Mesodermal cell (in vitro differentiated cells): ENCODE data around the gene ITGA6.
"Not testable (repeated sequence)": the region's sequence is repeated elsewhere in the genome, so short reads cannot be mapped to it uniquely, and the experiment has no call there.

ENCODE experiments used
- H3K27ac ChIP-seq: 2 replicates; pipeline ENCODE4 v1.7.0; 2013; ENCODE audit warnings: mild to moderate bottlenecking, low read depth, low read length, moderate library complexity; ENCODE audit not compliant: severe bottlenecking
- H3K36me3 ChIP-seq: 2 replicates; pipeline ENCODE4 v1.7.1; 2013; ENCODE audit warnings: mild to moderate bottlenecking, low read length, moderate library complexity; ENCODE audit not compliant: control insufficient read depth, insufficient read depth
- H3K4me1 ChIP-seq: one replicate; pipeline ENCODE4 v1.7.1; 2013; ENCODE audit warnings: mild to moderate bottlenecking, low read length; ENCODE audit not compliant: insufficient read depth, control insufficient read depth, poor library complexity, severe bottlenecking
- H3K4me3 ChIP-seq: 2 replicates; pipeline ENCODE4 v1.7.0; 2013; ENCODE audit warnings: low read length, control low read depth, mild to moderate bottlenecking; ENCODE audit not compliant: insufficient read depth, poor library complexity, severe bottlenecking; ENCODE audit errors: extremely low read depth
- H3K9me3 ChIP-seq: 2 replicates; pipeline ENCODE4 v1.7.1; 2013; ENCODE audit warnings: mild to moderate bottlenecking, low read length, moderate library complexity; ENCODE audit not compliant: control insufficient read depth
- WGBS, 2 experiments: methylation state at CpG; one replicate each; pipeline ENCODE4 v1.1.5; 2013; ENCODE audit warnings: missing lambda C conversion rate in 2 of 2; ENCODE audit not compliant: insufficient coverage in 2 of 2; 5-methylcytosine and 5-hydroxymethylcytosine counted together

ITGA6 gene

DNA sequence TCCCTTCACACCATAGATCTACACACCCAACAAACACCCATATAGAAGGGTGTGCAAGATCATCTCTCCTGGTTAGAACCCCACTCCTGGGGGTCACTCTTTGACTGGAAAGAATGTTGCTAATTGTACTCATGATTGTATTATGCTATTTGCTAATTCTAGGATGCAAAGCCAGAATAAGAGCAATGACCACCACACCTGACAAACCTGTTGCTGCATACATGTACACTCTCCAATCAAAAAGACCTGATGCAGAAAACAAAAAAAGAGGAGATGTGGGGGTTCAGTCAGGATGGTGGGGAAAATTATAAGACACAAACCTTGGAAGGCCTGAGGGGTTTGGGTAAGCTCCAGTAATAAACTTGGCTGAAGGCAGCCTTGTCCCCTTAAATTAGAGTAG is 91.6 kb downstream of the ITGA6 start:
- no peaks in the 10 kb centered on the region for H3K4me1 ChIP-seq
- no peaks in the 10 kb centered on the region for H3K36me3 ChIP-seq
- H3K4me3 ChIP-seq, result no peak overlapping the region
- no peak overlapping the region for H3K27ac ChIP-seq
- H3K9me3 ChIP-seq, result peaks cover 10% of the 10 kb centered on the region

DNA sequence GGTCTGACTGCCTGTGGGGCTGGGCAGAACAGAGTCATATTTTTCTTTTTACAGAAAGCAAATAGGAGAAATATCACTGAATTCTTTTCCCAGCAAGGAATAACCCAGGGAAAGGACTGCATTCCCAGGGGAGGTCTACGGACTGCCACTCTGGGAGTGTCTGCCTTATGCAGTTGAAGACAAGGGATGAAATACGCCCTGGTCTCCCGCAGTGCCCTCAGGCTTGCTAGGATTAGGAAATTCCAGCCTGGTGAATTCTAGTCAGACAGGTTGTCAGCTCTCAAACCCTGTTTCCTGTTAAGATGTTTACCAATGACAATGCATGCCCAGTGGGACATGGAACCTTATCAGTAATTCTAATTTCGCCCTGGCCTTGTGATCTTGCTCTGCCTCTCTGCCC is 98.2 kb downstream of the ITGA6 start:
- Histone ChIP-seq H3K4me3 (no peak overlapping the region), H3K9me3 (peaks cover 23% of the 10 kb centered on the region), H3K4me1 (no peaks in the 10 kb centered on the region), H3K27ac (no peak overlapping the region), H3K36me3 (no peaks in the 10 kb centered on the region)
- WGBS, 2 experiments, result 70 to 92% methylated on average over 3 to 4 of the region's 4 CpGs

DNA sequence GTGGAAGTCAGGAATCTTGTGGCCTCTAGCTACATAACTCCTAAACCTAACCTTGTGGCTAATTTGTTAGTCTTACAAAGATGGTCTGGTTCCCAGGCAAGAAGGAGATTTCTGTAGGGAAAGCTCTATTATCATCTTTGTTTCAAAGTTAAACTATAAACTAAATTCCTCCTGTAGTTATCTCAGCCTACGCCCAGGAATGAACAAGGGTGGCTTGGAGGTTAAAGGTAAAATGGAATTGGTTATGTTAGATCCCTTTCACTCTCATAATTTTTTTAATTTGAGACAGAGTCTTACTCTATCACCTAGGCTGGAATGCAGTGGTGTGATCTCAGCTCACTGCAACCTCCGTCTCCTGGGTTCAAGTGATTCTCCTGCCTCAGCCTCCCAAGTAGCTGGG is 103.9 kb downstream of the ITGA6 start:
- no peaks in the 10 kb centered on the region for H3K36me3 ChIP-seq
- no peaks in the 10 kb centered on the region for H3K4me1 ChIP-seq
- 100% methylated on average over 1 of the region's 2 CpGs; no CpG with 5 or more reads in 1 of the 2 experiments for WGBS, 2 experiments
- no peak overlapping the region for H3K4me3 ChIP-seq
- H3K9me3 ChIP-seq, result peaks cover 29% of the 10 kb centered on the region
- H3K27ac ChIP-seq, result no peak overlapping the region

DNA sequence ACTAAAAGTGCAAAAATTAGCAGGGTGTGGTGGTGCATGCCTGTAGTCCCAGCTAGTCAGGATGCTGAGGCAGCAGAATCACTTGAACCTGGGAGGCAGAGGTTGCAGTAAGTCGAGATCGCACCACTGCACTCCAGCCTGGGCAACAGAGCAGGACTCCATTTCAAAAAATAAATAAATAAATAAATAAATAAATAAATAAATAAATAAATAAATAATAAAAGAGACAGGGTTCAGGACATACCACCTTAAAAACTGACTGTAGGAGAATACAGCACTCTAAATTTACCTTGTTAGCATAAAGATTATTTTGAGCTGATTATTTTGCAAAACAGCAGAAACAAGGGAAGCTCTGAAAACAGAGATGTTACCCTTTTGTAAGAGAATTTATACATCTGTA is 105.1 kb downstream of the ITGA6 start:
- not testable (repeated sequence) for H3K27ac ChIP-seq, H3K36me3 ChIP-seq, H3K4me3 ChIP-seq, H3K4me1 ChIP-seq
- H3K9me3 ChIP-seq, result peaks cover 23% of the 10 kb centered on the region
- WGBS, 2 experiments, result no CpG with 5 or more reads among the region's 2 CpGs

DNA sequence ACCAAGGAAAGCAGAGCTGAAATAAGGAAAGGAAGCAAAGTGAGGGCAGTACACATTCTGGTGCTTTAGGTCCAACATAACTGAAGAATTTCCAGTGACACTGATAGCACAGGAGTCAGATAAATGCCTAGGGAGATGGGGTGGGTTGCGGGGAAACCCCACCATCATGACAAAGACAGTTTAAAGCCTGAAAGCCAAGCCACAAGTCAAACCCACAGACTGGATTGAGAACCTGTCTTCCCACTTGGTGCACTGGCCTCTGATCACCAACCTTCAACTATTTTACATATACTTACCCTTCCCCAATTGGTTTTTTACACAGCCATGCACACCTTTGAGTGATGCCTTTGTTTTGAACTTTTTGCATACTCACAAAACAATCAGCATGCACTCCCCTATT is 106.3 kb downstream of the ITGA6 start:
- Histone ChIP-seq H3K9me3 (peaks cover 23% of the 10 kb centered on the region), H3K4me3 (no peak overlapping the region), H3K4me1 (no peaks in the 10 kb centered on the region), H3K27ac (no peak overlapping the region), H3K36me3 (no peaks in the 10 kb centered on the region)
- 80% methylated on average over 1 of the region's 1 CpG; no CpG with 5 or more reads in 1 of the 2 experiments for WGBS, 2 experiments

DNA sequence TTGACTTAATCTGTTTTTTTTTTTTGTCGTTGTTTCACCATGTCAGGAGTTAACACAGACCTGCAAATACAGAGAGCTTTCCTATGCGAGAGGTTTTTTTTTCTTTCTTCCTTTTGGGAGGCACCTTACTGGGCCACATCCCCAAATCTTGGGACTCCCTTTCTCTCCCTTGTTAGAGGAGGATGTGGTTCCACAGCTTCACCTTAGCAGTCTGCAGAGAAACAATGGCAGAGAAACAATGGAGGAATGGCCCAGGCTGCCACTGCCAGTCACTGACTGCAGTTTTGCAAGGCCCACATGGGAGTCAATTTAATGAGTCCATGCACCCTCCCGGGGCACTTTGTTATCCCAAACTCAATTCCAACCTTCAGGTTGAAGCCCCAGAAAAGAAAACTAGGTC is 107.7 kb downstream of the ITGA6 start:
- no peak overlapping the region for H3K4me3 ChIP-seq
- H3K9me3 ChIP-seq, result peaks cover 35% of the 10 kb centered on the region
- no peak overlapping the region for H3K27ac ChIP-seq
- WGBS, 2 experiments, result 92 to 94% methylated on average over 1 to 3 of the region's 3 CpGs
- no peaks in the 10 kb centered on the region for H3K36me3 ChIP-seq
- H3K4me1 ChIP-seq, result no peaks in the 10 kb centered on the region

DNA sequence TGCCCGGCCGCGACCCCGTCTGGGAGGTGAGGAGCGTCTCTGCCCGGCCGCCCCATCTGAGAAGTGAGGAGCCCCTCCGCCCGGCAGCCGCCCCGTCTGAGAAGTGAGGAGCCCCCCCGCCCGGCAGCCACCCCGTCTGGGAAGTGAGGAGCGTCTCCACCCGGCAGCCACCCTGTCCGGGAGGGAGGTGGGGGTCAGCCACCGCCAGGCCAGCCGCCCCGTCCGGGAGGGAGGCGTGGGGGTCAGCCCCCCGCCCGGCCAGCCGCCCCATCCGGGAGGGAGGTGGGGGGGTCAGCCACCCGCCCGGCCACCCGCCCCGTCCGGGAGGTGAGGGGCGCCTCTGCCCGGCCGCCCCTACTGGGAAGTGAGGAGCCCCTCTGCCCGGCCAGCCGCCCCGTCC is 110.5 kb downstream of the ITGA6 start:
- H3K36me3 ChIP-seq, H3K4me3 ChIP-seq, H3K4me1 ChIP-seq, H3K27ac ChIP-seq: not testable (repeated sequence)
- peaks cover 41% of the 10 kb centered on the region for H3K9me3 ChIP-seq
- 96% methylated on average over 9 of the region's 37 CpGs; no CpG with 5 or more reads in 1 of the 2 experiments for WGBS, 2 experiments

DNA sequence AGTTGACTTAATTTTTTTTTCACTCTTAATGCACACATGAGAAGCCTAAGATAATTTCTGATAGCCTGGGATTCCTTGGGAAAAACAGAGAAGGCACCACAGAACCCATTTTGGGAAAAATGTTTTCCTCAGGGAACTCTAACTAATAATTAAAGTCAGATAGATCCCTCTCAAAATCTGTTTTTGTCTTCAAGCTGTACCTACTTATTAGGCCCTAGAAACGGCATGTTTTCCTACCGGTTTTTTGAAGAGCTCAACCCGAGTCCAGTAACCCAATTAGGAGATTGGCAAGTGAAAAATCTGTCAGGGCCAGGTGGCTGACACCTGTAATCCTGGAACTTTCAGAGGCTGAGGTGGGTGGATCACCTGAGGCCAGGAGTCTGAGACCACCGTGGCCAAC is 112.4 kb downstream of the ITGA6 start:
- no peaks in the 10 kb centered on the region for H3K4me1 ChIP-seq

DNA sequence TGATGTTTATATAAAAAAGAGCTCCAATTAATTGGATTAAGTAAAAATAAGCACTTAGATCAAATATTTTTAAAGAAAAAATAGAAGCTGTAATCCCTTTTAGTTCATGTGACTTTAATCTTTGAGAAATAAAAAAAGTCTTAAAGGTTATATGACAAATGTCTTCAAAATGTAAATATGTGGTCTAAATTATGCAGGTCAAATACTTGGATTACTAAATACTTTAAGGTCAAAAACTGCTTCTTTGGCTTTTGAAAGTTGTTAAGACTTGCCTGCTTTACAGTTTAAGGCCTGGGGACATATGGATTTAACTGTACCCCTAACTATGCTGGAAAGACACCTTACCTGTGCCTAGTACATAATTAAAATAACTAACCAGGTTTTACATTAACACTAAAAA is 113.0 kb downstream of the ITGA6 start:
- Histone ChIP-seq H3K4me1 (no peaks in the 10 kb centered on the region), H3K27ac (no peak overlapping the region), H3K9me3 (peaks cover 19% of the 10 kb centered on the region), H3K36me3 (no peaks in the 10 kb centered on the region), H3K4me3 (no peak overlapping the region)

More for the DNA sequence above, 112.4 kb downstream of the ITGA6 start:
- no peaks in the 10 kb centered on the region for H3K36me3 ChIP-seq
- H3K4me3 ChIP-seq, result no peak overlapping the region
- H3K27ac ChIP-seq, result no peak overlapping the region
- 96 to 100% methylated on average over 3 to 4 of the region's 4 CpGs for WGBS, 2 experiments
- H3K9me3 ChIP-seq, result peaks cover 25% of the 10 kb centered on the region

DNA sequence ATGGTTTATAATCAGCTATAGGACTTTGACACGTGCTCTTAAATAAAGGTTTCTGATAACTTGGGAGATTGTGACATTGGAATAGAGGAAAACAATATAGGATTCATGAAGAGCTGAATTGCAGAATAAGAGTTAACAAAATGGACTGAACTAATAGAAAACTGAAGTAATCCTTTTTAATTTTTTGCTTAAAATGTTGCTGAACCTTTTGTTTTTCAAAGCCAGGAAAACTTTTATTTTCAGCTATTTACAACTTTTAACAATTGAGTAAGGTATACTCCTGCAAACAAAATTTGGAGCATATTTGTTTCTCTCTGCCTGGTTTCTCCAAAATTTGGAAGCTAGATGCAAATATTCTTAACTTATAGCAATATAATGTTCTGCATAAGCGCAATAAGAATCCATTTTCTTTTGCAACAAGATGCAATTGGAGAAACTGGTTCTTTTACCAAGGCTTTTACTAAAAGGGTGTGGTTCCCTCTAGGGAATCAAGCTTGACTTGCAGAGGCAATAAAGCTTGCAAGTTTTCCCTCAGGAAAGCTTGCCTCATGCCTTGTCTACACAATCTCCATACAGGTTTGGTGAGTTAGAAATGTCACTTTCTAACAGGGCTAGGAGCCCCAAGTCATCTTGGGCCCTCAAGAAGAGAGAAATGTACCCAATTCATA is 118.2 kb downstream of the ITGA6 start:
- Histone ChIP-seq H3K27ac (no peak overlapping the region), H3K4me1 (no peaks in the 10 kb centered on the region), H3K4me3 (no peak overlapping the region), H3K36me3 (no peaks in the 10 kb centered on the region), H3K9me3 (peaks cover 15% of the 10 kb centered on the region)
- WGBS, 2 experiments, result 71 to 88% methylated on average over 1 of the region's 2 CpGs

DNA sequence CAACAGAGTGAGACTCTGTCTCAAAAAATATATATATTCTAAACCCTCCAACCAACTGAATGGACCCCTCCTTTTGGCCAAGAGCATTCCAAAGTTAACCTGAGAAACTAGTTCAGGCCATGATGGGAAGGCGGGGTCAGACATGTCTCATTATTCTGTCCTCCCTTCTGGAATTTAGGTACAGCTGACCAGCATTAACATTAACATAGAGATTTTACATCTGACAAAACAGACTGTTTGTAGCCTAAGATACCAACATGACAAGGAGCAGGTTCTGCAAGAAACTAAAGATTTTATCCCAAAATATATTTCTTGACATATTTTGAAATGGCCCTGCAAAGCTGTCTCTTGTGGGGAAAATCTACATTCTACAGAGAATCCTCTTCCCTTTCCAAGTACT is 121.7 kb downstream of the ITGA6 start:
- H3K27ac ChIP-seq, result no peak overlapping the region
- no peak overlapping the region for H3K4me3 ChIP-seq
- peaks cover 8% of the 10 kb centered on the region for H3K4me1 ChIP-seq
- WGBS, 2 experiments, result 89 to 100% methylated on average over 1 of the region's 1 CpG
- H3K36me3 ChIP-seq, result no peaks in the 10 kb centered on the region
- peaks cover 15% of the 10 kb centered on the region for H3K9me3 ChIP-seq
